GM18517 (cell line): Measurements from ENCODE around the gene MB21D2.

Experiments
- ATAC-seq: cut with Tn5 transposase; IDR thresholded peaks from one replicate; pipeline ENCODE4 v1.9.1; 2021; ENCODE audit warnings: mild to moderate bottlenecking, moderate library complexity; ENCODE audit not compliant: unreplicated experiment

The MB21D2 gene

GRCh38 chr3:192894676-192895075 is 23.0 kb downstream of the MB21D2 start:
- no peak for ATAC-seq

DNA sequence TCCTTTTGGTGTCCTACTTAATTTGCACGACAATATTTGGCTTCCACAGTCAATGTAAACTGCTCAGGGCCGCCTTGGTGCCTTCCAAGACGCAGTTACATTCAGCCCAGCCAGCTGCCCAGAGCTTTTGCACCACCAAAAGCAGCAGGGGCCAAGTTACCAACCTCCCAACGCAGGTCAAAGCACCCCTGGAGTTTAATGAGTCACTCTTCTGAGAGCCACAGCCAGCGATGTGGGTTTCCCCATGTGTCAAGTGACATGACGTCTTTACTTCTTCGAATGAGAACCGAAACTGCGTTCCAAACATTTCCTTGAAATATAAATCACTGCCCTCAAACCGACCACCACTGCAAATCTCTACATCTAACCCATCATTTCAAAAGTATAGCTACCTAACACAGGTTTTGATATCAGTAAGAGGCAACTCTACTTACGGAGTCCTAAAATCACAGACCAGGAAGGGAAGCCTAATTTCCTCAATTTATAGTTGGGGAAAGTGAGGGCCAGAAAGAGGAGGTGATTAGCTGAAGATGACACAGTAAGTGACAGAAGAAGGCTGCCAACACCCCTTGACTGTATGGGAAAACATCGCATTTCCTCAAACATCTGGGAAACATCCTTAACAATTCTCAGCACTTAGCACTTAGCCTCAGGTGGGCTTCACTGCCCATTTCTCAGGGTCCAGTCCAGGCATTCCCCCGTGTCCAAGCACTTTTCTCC is 24.5 kb downstream of the MB21D2 start:
- peak; percentile 97 for ATAC-seq

DNA sequence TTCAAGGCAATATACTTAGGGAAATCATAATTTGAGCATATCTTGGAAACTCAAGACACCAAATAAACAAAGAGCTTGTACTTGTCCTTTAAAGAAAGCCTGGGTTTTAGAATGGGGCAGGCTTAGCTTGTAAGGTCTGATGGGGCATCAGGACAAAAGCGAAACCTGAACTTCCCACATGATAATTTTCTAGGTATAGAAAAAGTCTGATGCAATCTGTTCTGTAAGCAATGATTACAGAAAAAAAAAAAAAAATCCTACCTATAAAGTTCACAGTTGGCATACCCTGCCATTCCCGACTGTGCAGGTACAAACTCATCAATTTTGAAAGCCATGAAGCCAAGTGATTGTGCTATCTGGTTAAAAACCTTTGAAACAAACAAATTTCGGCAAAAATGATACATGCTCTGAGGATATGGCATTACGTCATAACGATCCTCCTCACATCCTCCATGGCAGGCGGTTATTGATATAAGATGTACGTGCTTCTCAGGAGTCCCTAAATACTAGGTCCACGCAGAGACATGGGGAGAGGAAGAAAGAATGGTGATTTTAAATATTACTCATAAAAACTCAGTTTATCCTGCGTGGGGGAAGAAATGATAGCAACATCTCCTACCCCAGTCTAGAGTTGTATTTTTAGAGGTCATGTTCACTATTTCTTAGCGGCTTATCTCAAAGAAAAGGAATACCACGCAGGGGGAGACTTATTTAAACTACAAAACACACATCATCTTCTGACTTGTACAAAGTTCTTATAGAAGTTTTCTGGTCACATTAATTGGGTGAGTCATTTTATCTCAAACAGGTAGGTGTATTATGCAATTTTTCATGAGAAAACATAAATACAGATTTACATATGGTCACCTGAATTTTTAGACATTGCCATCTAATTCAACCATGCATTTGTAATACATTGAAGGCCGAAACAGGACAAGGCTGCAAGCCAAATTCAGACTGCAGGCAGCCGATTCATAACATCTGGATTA is 27.0 kb downstream of the MB21D2 start:
- ATAC-seq = no peak

GRCh38 chr3:192889679-192890078 is 28.0 kb downstream of the MB21D2 start:
- no peak for ATAC-seq

- no peak for ATAC-seq
These were observed 29.5 kb downstream of the MB21D2 start for GRCh38 chr3:192888190-192888589.

GRCh38 chr3:192887701-192888100 is 30.0 kb downstream of the MB21D2 start:
- ATAC-seq = no peak

GRCh38 chr3:192887047-192887446 is 30.6 kb downstream of the MB21D2 start:
- no peak for ATAC-seq

- ATAC-seq = no peak
These were observed 32.6 kb downstream of the MB21D2 start for GRCh38 chr3:192884777-192885773.

GRCh38 chr3:192883512-192883911 is 34.1 kb downstream of the MB21D2 start:
- no peak for ATAC-seq

GRCh38 chr3:192881159-192881786 is 36.4 kb downstream of the MB21D2 start:
- no peak for ATAC-seq

DNA sequence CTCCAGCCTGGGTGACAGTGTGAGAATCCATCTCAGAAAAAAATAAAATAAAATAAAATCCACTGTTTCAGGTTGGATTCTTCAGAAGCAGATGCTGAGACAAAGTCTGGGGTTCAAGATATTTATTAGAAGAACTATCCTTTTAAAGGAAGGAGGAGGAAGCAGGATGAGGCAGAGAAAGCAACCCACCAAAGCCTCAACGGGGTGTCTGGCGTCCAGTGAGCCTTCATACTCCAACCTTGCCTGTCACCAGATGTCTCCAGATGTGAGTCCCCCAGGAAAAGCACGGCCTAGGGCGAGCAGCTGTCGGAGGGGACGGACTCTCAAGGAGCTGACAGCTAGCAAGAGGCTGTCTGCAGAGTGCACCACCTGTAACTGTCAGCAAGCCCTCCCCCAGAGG is 37.3 kb downstream of the MB21D2 start:
- no peak for ATAC-seq

GRCh38 chr3:192879346-192880031 is 38.2 kb downstream of the MB21D2 start:
- ATAC-seq = no peak

- ATAC-seq = no peak
These were observed 41.6 kb downstream of the MB21D2 start for GRCh38 chr3:192875971-192876565.

GRCh38 chr3:192870822-192871221 is 46.8 kb downstream of the MB21D2 start:
- no peak for ATAC-seq

GRCh38 chr3:192869131-192870031 is 48.3 kb downstream of the MB21D2 start:
- no peak for ATAC-seq

- ATAC-seq = no peak
These were observed 50.0 kb downstream of the MB21D2 start for GRCh38 chr3:192867645-192868044.

DNA sequence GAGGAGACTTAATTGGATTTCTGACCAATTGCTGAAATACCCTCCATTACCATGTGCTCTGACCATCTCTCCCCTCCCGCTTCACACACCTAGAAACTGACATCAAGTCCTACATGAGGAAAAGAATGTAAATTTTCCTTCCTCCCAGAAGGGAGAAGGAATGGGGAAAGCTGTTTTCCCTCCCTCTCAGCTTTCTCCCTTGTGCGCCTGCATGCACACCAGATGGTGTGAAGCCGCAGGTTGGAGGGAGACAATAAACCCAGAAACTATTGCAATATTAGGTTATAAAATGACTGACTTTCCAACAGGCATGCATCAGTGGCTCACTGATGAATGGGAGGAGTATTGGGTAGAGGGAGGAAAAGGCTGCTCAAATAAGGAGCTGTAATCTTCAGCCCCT is 50.9 kb downstream of the MB21D2 start:
- no peak for ATAC-seq

DNA sequence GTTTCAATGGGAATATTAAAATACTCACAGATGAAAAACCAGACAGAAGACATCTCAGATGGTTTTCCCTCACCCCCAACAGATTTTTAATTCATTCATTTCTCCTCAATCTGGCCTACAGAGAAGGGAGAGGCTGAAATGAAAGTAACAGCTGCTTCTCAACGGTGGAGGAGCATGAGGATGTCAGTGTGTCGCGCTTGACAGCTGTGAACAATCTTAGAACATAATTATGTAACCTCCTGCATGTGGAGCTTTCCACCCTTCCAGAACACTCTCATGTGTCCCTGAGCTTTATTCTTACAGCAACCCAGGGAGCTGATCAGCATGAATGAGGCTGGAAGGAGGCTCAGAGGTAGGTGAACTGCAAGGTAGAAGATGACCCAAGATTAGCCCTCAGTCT is 52.7 kb downstream of the MB21D2 start:
- peak; percentile 84 for ATAC-seq
